GM13976 (cell line): Measurements from ENCODE around the gene POLE4.

Experiments
- DNase-seq: peaks from one replicate; pipeline ENCODE4 v3.0.0; 2012; ENCODE audit warnings: low spot score
- in situ Hi-C: fragments of 300-500 bp; cut with MboI; formaldehyde crosslinking; loops from one replicate; pipeline ENCODE4 v1.12.0; 2022; ENCODE audit warnings: low sequenced_read_pairs, mixed read lengths, inconsistent platforms; ENCODE audit not compliant: unreplicated experiment
- TF ChIP-seq, protein P1 (sequence below): IDR thresholded peaks from 2 replicates; pipeline ENCODE4 v1.5.1; 2012; ENCODE audit warnings: borderline replicate concordance, mild to moderate bottlenecking; ENCODE audit not compliant: insufficient read depth; ENCODE audit errors: extremely low read depth, missing control alignments, control extremely low read depth

POLE4 gene, protein sequence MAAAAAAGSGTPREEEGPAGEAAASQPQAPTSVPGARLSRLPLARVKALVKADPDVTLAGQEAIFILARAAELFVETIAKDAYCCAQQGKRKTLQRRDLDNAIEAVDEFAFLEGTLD

DNA sequence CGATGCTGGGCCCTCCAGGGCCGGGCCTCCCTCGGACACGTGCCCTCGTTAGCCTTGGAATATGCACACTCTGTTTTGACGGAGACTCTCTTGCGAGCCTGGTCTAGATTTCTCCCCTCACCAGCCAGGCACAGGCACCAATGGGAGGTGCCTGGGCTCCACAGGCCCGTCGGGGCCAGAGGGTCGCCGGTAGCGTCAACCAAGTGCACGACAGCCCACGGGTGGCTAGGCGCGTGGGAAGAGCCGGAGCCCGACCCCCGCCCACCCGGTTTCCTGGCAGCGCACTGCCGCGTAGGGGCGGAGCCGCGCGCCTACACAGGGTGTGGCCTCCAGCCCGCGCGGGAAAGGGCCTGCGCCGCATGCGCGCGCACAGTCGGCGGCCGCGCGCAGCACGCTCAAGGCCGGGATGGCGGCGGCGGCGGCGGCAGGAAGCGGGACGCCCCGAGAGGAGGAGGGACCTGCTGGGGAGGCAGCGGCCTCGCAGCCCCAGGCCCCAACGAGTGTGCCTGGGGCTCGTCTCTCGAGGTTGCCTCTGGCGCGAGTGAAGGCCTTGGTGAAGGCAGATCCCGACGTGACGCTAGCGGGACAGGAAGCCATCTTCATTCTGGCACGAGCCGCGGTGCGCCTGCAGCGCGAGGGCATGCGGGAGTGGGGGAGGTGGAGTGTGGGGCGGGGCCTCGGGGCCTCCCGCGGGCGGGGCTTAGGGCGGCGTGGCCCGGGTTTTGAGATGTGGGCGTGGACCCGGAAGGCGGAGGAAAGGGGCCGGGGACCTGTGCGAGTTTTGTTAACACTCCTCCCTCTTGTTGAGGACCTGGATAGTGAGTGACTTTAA is at the start of gene POLE4:
Gene POLE4 (plus strand): TSS at position 370 of the 832 bp plus-strand sequence. CDS start 37 bp downstream, at position 407.
- in situ Hi-C loops = no loop called here
- TF ChIP-seq, protein P1, sequence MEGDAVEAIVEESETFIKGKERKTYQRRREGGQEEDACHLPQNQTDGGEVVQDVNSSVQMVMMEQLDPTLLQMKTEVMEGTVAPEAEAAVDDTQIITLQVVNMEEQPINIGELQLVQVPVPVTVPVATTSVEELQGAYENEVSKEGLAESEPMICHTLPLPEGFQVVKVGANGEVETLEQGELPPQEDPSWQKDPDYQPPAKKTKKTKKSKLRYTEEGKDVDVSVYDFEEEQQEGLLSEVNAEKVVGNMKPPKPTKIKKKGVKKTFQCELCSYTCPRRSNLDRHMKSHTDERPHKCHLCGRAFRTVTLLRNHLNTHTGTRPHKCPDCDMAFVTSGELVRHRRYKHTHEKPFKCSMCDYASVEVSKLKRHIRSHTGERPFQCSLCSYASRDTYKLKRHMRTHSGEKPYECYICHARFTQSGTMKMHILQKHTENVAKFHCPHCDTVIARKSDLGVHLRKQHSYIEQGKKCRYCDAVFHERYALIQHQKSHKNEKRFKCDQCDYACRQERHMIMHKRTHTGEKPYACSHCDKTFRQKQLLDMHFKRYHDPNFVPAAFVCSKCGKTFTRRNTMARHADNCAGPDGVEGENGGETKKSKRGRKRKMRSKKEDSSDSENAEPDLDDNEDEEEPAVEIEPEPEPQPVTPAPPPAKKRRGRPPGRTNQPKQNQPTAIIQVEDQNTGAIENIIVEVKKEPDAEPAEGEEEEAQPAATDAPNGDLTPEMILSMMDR = peak; percentile 2
- peak; percentile 90 for DNase-seq

DNA sequence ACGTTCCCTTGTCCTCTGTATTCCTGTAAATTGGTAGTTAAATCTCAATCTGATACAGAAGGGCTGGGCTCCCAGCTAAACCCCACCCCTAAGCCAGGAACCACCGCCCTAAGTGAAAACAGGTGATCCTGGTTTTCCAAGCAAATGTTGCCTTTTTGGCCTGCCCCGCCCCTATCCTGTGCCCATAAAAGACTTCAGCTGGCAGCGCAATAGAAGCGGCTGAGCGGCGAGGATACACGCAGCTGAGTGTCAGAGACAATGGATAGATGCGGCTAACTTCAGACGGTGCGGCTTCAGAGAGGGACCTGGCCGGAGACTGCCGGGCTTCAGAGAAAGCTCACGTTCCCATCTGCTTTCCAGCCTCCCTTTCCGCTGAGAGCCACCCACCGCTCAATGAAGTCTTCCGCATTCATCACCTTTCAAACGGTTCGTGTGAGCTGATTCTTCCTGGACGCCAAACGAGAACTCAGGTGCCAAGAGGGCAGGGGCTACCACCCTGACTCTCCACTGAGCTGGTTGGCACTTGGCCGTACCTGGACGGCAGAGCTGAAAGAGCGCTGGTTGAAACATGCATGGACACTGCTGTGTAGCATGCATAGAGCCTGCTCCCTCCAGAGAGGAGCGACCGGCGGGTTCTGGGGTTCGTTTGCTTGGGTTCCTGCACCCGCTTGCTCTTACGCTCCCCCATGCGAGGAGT is 49.5 kb upstream of the POLE4 start:
- DNase-seq = no peak
- in situ Hi-C loops = loop anchor here (25.0 kb wide), 2 partner anchors 328 to 703 kb away; no protein-coding TSS in a partner anchor
- TF ChIP-seq, protein P1 = no peak

DNA sequence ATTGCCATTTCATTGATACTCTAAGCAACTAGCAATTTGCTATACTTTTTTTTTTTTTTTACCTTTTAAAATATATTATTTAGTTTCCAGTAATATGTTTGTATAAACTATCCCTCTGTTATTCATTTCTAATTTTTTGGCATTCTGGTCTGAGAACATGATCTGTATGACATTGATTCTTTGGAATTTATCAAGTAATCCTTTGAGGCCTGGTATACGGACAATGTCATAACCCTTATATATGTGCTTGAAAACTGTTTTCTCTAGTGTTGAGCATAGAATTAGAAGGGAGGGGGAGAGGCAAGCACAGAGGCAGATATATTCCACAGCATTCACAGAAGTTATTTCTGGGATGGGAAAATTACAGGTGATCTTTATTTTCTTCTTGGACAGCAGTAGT is 48.2 kb upstream of the POLE4 start:
- no peak for DNase-seq
- TF ChIP-seq, protein P1 = no peak
- in situ Hi-C loops = loop anchor here (10.0 to 25.0 kb wide), 3 partner anchors 145 to 702 kb away; no protein-coding TSS in a partner anchor

DNA sequence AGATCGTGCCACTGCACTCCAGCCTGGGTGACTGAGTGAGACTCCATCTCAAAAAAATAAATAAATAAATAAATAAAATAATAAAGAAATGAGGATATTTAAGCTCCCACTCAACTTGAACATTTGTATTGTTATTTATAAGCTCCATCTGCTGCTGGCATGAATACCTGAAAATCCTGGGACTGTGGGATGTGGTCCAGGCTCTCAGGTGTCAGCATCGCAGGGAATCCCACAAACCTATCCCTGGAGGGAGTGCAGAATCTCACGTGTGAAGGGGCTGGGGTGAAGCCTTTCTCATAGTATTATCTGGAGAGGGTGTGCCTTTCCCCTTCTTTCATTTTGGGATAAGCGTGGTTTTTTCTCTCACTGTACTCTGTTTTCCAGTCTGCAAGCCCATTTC is 47.4 kb upstream of the POLE4 start:
- TF ChIP-seq, protein P1 = no peak
- DNase-seq = no peak
- in situ Hi-C loops = loop anchor here (10.0 to 25.0 kb wide), 3 partner anchors 144 to 701 kb away; no protein-coding TSS in a partner anchor

GRCh38 chr2:74915743-74916142 is 42.7 kb upstream of the POLE4 start:
- DNase-seq = no peak
- TF ChIP-seq, protein P1 = no peak
- in situ Hi-C loops = loop anchor here (10.0 to 25.0 kb wide), 3 partner anchors 139 to 697 kb away; no protein-coding TSS in a partner anchor

DNA sequence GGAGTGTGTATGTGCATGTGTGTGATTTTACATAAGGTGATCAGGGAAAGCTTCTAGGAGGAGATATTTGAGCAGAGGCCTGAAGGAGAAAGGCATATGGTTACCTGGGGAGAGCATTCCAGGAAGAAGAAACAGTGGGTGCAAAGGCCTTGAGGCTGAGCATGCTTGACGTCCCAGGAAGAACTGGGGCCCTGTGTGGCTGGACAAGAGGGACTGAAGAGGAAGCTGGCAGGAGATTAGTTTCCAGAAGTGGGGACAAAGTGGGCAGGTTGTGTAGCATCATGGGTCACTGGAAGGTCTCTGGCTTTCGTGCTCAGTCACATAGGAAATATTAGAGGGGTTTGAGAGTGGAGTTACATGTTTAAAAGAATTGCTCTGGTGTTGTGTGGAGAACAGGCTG is 42.0 kb upstream of the POLE4 start:
- TF ChIP-seq, protein P1 = no peak
- in situ Hi-C loops = loop anchor here (10.0 to 25.0 kb wide), 3 partner anchors 138 to 696 kb away; no protein-coding TSS in a partner anchor
- no peak for DNase-seq
